HG03045 (cell line): Measurements from ENCODE around the gene AGGF1.
"Not testable (repeated sequence)": the region's sequence is repeated elsewhere in the genome, so short reads cannot be mapped to it uniquely, and the experiment has no call there.

Experiments
- ATAC-seq: cut with Tn5 transposase; IDR thresholded peaks from one replicate; pipeline ENCODE4 v1.9.1; 2021; ENCODE audit warnings: mild to moderate bottlenecking, moderate library complexity; ENCODE audit not compliant: unreplicated experiment

Gene AGGF1

GRCh38 chr5:77030097-77031071 is at the start of gene AGGF1:
TSS of gene AGGF1 (plus strand) at chr5:77030404. CDS start at chr5:77030767, 363 bp downstream.
- peak; percentile 100 for ATAC-seq

GRCh38 chr5:76980518-76981144 is 49.6 kb upstream of the AGGF1 start:
- no peak for ATAC-seq

GRCh38 chr5:76982450-76982849 is 47.8 kb upstream of the AGGF1 start:
- no peak for ATAC-seq

- no peak for ATAC-seq
Measured at GRCh38 chr5:76983468-76983867, 46.7 kb upstream of the AGGF1 start.

GRCh38 chr5:76986825-76987526 is 43.2 kb upstream of the AGGF1 start:
- no peak for ATAC-seq

- ATAC-seq, result no peak
Measured at GRCh38 chr5:76990899-76991459, 39.2 kb upstream of the AGGF1 start.

- not testable (repeated sequence) for ATAC-seq
Measured at GRCh38 chr5:76993436-76993835, 36.8 kb upstream of the AGGF1 start.

GRCh38 chr5:76994337-76994736 is 35.9 kb upstream of the AGGF1 start:
- ATAC-seq, result no peak

- not testable (repeated sequence) for ATAC-seq
Measured at GRCh38 chr5:76998251-76998650, 32.0 kb upstream of the AGGF1 start.

GRCh38 chr5:76999451-76999850 is 30.8 kb upstream of the AGGF1 start:
- ATAC-seq, result no peak

GRCh38 chr5:77003246-77003645 is 27.0 kb upstream of the AGGF1 start:
- ATAC-seq, result no peak

- ATAC-seq, result no peak
Measured at GRCh38 chr5:77006124-77006523, 24.1 kb upstream of the AGGF1 start.

GRCh38 chr5:77008413-77008812 is 21.8 kb upstream of the AGGF1 start:
- ATAC-seq, result no peak

- no peak for ATAC-seq
Measured at GRCh38 chr5:77010243-77010642, 20.0 kb upstream of the AGGF1 start.

GRCh38 chr5:77011498-77011897 is 18.7 kb upstream of the AGGF1 start:
- no peak for ATAC-seq

GRCh38 chr5:77012601-77013000 is 17.6 kb upstream of the AGGF1 start:
- no peak for ATAC-seq

- no peak for ATAC-seq
Measured at GRCh38 chr5:77015938-77016569, 14.2 kb upstream of the AGGF1 start.

GRCh38 chr5:77016962-77017361 is 13.2 kb upstream of the AGGF1 start:
- no peak for ATAC-seq

- ATAC-seq, result no peak
Measured at GRCh38 chr5:77017668-77018067, 12.5 kb upstream of the AGGF1 start.

GRCh38 chr5:77022511-77023417 is 7.4 kb upstream of the AGGF1 start:
- no peak for ATAC-seq
